ENCODE data around the gene QDPR.
A peak's percentile ranks its signal among the peaks of the same experiment; 100 is the strongest.
"Not testable (repeated sequence)": the region's sequence is repeated elsewhere in the genome, so short reads cannot be mapped to it uniquely, and the experiment has no call there.

Gene QDPR

DNA sequence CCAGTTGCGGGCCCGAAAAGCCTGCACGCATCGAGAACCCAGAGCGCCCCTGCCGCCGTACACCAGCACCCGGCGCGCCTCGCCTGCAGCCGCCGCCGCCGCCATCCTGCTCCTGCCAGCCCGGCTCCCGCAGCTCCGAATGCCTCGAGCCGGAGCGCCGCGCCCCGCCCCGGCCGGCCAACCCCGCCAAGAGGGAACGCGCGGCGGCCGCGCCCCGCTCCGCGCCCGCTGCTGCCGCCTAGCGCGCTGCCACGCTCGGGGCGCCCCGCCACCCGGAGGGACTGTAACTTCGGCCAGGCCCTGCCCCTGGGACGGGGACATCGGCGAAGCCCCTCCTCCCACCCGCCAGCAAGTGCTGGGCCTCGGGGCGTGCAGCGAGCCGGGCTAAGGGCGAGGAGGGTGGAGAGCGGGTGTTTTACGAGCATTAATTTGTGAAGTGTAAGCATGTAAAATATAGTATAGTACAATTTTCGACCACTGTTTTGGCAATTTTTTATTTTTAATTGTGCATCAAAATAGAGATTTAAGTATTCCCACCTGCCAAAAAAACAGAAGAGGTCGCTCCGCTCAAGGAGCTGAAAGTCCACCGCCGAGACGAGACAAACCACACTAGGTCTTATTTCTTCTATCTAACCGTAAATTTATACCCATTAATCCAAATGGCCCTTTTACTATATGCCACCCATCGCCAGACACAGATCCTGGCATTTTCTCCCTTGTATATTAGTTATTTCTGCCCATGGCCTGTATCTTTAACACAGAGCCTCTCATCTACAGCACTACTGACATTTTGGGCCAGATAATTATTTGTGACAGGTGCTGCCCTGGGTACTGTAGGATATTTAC, at the start of gene QDPR:
Gene QDPR (minus strand): TSS at position 141 of the 846 bp plus-strand sequence. CDS start 36 bp downstream, at position 105.
- DNase-seq = peak; percentile 73

DNA sequence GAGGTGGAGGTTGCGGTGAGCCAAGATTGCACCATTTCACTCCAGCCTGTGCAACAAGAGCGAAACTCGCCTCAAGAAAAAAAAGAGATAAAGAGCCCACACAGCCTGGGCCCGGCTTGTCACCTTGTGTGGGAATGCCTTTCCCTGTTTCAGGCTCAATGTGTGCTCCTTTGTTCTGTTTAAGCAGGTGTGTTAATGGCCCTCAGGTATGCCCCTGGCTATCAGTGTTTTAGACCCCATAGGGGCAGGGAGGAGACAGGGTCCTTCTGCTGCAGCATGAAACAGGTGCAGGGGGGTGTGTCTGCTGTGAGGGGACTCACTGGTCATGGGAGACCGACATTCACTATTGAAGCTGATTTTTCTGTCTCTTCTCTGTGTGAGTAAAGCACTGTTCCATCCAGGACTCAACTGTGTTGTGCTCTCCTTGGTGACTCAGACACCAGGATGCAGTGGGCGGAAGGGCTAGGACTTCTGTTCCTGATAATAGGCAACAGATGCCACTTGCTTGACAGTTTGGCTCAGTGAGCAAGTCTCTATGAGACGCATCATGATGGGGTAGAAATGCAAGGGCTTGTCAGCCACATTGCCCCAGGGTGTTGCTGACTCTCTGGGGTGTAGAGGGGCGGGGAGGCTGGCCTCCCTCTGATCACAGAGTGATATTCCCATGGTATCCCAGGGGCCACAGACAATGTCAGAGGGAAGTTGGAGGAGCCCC, 49.5 kb upstream of the QDPR start:
- no peak for DNase-seq

DNA sequence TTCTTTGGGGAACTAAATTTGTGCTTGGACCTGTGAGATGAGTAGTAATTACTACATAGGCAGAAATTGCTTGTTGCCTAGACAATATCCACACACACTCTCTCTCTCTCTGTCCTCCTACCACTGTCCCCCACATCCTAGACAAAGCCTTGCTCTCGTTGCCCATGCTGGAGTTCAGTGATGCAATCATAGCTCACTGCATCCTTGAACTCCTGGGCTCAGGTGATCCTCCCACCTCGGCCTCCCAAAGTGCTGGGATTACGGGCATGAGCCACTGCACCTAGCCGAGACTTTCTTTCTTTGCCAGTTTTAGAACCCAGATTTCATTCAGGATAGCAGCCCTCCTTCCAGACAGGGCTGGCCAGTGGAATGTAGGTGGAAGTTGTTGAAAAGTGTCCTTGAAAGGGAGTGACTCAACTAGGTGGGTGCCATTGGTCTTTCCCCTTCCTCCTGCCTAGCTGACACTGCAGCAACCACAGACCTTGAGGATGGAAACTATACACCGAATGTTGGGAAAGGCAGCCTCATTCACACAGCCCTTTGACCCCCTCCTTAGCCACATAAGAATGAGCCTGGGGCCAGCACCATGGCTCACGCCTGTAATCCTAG, 48.3 kb upstream of the QDPR start:
- no peak for DNase-seq

DNA sequence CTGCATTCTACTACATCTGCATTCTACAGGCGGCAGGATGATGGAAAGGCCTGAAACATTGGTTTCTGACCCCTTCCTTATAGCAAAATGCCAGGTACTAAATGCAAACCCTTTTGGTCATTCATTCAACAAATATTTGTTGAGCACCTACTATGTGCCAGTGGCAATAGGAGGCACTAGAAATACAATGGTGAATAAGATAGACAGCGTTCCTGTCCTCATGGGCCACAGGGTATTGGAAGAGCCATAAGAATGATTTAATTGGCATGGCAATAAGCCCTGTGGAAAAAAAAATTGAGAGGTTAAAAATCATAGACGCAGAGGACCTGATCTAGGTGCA, 47.8 kb upstream of the QDPR start:
- no peak for DNase-seq

DNA sequence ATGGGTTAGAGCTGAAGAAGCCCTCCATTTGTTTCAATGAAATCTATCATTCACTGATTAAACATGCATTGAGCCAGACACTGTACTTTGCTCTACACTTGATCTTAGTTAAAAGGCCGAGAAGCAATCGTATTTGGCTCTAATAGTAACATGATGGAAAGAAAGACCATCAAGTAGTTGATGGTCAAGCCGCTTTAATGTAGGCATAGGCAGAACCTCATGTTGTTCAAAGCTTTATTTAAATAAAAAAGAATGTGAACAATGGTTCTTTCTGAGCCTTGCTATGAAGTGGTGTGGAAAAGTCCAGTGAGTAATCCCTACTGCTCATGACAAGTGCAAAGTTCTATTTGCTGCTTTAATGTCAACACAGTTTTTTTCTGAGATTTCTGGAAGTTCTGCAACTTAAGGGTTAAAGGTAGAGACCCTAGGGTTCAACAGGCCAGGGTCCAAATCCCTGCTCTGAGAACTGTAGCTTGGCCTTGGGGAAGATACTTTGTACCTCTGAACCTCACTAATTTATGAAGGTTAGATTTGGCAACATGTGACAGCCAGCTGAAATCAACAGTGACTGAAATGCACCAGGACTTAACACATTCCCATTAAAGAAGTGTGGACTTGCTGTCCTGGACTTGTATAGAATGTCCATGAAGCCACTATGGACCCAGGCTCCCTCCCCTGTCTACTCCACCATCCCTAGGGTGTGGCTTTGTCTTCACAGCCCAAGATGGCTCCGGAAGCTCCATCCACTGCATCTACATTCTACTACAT, 47.2 kb upstream of the QDPR start:
- no peak for DNase-seq

DNA sequence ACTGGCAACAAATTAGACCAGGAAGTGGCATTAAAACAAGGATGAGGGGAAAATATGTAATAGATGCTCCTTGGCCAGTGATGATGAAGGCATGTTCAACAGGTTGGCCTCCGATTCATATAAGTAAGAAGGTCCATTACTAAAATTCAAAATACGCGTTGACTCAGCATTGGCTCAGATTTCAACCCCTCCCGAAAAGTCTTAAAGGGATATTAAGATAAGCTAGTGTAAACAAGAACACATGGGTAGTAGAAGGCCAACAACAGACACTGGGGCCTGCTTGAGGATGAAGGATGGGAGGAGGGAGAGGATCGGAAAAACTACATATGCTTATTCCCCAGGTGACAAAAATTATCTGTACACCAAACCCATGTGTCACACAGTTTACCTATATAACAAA, 46.0 kb upstream of the QDPR start:
- no peak for DNase-seq

DNA sequence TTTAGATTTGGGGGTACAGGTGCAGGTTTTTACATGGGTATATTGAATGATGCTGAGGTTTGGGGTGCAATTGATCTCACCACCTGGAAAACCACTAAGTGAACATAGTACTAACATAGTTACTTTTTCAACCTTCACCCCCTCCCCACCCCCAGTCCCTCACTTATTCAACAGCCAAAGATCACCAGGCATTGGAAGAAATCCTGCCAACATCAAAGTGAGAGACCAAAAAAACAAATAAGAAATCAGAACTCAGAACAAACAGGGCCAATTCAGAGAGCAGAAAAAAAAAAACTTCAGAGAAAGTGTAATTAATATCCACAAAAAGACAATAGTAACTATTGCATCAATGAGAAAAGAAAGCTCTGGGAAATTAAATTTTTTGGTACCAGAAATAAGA, 44.6 kb upstream of the QDPR start:
- no peak for DNase-seq

DNA sequence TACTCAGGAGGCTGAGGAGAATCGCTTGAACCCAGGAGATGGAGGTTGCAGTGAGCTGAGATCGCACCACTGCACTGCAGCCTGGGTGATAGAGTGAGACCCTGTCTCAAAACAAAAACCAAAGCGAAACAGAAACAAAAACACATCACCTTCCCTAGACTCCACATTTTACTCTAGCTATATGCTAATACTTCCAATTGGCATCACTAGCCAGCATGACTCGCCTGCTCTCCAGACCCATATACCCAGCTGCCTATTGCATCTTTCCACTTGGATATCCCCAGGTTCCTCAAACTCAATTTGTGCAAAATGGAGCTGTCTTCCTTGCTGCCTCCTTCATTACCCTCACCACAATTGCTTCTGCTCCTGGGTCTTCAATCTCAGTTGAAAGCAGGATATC, 42.7 kb upstream of the QDPR start:
- DNase-seq = no peak

DNA sequence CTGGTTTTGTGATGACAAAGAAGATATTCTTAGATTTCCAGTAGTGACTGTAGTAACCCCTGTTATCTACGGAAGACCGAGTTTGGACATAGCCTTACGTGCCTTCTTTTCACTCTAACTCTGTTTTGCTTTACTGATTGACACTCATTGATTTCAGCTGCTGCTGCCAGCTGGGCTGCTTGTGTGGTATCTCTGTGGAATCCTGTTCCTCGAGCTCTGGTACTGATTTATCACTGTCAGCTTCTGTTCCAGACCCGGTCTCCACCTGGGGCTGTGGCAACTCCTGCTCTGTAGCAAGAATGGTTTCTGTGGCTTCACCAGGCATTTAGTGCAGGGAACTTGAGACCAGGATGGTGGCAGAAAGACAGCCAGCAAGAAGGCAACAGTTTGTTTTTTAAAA, 40.5 kb upstream of the QDPR start:
- DNase-seq = no peak

DNA sequence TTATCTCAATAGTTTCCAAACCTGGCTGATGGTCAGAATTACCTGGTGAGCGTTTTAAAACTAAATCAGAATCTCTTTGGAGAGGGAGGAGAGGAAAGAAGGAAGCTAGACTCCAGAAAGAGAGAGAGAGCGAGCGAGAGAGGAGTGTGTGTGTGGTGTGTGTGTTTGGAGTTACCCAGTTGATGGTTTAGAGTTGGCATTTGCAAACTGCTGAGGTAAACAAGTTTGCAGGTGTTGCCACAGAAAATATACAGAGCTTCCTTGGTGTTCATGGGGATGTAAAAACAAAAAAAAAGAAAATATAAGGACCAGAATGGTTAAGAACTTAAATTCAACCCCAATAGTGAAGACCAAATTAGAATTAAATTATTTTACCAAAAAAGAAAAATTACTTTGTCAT, 38.7 kb upstream of the QDPR start:
- no peak for DNase-seq

DNA sequence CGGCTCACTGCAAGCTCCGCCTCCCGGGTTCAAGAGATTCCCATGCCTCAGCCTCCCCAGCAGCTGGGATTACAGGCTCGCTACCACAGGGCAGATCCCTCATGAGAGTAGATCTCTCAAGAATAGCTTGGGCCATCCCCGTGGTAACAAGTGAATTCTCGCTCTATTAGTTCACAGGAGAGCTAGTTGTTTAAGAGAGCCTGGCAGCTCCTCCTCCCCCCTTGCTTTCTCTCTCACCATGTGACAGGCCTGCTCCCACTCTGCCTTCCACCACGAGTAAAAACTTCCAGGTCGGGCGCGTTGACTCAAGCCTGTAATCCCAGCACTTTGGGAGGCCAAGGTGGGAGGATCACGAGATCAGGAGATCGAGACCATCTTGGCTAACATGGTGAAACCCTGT, 34.8 kb upstream of the QDPR start:
- DNase-seq = no peak

DNA sequence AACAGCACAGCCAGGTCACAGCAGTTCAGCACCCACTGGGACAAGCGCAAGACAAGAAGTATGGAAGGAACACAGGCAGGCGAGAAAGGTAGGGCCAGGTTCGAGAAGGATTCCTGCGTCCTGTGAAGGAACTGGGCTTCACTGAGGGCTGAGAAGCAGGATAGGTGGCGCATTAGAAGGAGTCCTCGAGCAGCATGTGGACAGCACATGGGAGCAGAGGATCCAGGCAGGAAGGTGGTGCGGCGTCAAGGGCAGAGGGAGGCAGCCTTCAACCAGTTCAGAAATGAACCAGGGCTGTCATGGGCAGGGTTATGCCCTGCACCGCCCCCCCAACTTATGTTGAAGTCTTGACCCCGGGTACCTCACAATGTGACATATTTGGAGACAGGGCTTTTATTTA, 34.3 kb upstream of the QDPR start:
- no peak for DNase-seq

DNA sequence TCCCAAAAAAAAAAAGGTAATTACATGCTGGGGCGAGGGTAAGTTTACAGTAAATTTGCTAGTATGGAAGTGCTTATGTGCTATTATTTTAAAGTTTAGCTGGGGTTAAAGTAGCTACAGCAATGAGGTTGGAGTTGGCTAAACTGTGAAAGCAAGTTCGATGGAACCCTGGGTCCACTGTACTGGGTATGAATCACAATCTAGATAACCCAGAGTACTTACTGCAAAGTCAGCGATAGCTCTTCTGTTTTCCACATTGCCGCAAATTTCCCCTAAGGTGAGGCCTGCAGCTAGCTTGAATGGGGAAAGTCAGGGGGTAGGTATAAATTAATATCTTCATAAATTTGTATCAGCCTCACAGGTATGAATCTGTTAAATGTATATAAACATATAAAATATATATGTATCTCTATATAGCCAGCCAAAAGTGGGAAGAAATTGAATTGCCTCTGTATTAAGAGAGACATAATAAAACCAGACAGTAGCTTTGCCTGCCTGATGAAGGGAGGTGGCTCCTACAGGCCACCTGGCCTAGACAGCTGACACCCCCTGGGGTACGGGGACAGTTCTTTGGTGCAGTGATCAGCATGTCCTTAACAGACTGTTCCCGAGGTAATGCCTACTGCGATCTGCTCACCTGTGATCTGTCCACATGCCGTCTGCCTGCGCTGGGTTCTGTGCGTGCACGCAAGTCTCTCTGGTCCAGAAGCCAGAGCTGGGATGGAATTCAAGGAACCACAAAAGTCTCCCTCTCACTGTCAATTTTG, 33.7 kb upstream of the QDPR start:
- DNase-seq = no peak

DNA sequence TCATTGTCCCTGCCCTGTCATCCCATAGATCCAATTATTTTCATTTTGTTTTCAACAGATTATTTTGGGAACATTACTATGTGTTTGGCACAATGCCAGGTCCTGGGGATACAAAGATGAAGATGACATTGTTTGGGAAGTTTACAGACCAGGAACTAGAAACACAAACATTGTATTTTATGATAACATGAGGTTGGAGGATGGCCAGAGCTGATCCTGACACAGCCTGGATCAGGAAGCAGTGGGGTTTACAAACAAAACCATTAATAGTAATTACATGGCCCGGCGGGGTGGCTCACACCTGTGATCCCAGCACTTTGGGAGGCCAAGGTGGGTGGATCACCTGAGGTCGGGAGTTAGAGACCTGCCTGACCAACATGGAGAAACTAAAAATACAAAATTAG, 32.9 kb upstream of the QDPR start:
- no peak for DNase-seq

DNA sequence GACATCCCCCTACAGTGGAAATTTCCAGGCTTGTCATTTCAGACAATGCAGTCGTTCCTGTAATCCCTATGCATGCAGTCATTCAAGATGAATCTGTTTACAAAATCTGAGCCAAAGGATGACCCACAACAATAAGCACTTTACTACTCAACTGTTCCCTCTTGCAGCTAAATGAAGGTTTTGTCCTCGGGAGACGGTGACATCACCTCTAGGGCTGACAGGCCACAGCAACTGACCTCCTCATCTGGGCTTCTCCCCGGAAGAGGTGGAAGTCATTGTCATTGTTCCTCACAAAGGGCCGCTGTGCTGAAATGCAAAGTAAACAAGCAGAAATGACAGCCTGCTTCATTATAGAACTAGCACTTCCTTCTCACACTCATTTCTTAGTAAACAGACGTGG, 32.3 kb upstream of the QDPR start:
- DNase-seq = no peak

DNA sequence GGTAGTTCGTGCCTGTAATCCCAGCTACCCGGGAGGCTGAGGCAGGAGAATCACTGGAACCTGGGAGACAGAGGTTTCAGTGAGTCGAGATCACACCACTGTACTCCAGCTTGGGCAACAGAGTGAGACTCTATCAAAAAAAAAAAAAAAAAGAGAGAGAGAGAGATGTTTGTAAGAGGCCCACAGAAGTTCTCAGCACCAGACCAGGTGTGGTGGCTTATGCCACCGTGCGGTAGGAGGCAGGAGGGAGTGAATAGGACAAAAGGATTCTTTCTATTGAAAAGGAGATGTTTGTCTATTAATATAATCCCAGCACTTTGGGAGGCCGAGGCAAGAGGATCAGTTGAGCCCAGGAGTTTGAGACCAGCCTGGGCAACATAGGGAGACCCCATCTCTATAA, 25.2 kb upstream of the QDPR start:
- DNase-seq = not testable (repeated sequence)

DNA sequence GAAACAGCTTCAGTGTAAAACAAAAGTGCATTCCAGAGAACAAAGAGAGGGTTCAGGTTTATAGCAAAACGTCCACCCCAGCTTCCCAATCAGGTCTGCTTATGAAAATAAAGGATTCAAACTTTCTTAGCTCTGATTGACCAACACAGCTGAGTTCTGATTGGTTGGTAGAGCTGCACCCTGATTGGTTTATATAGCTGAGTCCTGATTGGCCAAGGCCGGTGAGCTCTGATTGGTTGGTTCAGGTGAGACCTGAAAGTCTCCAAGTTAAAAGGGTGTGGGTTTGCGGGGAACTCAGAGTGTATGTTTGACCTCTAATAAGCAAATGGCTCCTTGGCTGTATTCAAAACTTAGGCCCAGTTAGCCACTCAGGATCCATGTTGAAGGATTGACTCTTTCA, 24.0 kb upstream of the QDPR start:
- no peak for DNase-seq

DNA sequence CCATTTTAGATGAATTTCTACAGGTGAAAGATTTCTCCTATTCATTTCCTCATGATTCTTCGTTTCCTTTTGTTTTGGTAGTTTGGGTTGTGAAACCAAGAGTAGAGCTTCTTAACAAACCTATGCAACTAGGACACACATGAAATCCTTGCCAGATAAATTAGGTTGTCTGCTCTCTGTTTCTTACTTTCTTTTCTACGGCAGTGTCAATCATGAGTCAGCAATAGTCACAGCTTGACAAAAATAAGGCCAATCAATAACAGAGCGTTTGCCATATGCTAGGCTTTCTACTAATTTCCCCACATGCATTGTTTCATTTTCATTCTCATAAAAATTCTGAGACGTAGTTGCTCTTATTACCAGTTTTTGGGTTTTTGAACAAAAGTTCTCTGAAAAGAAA, 23.4 kb upstream of the QDPR start:
- no peak for DNase-seq

DNA sequence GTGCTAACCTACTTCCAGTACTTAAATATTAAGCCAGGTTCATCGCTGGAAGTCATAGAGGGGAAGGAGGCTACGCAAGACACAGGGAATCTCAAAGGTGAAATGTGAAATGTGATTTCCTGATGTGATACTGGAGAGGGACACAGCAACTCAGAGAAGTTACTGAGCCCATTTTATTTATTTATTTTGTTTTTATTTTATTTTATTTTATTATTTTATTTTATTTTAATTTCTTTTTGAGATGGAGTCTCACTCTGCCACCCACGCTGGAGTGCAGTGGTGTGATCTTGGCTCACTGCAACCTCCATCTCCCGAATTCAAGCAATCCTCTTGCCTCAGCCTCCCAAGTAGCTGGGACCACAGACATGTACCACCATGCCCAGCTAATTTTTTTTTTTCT, 22.8 kb upstream of the QDPR start:
- no peak for DNase-seq

DNA sequence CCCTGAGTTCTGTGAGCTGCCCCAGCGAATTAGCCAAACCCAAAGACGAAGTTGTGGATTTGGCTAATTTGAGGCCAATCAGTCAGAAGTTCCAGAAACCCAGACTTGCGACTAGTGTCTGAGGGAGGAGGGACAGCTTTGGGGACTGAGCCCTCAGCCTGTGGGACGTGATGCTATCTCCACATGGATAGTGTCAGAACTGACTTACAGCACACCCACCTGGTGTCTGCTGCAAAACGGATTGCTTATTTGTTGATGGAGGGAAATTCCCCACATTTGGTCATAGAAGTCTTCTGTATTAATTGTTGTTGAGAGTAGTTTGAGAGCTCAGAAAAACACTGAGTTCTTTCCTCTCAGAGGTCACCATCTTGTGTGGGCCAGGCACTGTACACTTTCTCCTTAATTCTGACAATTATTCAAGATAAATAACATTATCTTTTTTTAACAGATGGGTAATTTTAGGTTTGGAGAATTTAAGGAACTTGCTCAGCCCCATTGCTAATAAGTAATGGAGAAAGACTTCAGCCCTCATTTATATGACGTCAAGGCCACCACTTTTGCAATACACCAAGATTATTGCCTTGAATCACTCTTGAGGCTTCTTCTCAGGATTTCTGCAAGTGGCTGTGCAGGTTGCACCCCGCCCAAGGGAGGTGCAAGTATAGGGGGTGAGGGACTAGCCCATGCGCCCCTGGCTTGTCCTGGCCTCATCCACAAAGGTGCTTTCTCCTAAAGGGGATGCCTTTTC, 19.8 kb upstream of the QDPR start:
- DNase-seq = no peak

DNA sequence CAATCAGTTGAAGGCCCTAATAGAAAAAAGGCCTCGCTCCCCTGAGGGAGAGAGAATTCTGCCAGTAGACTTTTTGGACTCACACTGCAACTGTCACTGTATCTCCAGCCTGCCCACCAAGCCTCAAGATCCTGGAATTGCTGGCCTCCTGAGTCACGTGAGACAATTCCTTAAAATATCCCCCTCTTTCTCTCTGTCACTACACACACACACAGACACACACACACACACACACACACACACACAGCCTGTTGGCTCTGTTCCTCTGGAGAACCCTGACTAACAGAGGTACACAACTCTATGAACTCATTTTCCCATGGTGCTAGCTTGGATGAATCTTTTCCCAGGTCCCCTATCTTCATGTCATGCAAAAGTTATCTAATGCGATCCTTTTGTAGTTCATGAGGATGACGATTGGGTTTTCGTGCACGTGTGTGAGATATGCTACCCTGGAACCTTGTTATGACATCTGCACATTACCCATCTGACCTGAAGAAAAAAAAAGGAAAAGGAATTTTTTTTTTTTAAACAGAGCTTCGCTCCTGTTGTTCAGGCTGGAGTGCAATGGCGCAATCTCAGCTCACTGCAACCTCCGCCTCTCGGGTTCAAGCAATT, 16.8 kb upstream of the QDPR start:
- no peak for DNase-seq

Data from activated CD4-positive, CD25-positive, alpha-beta regulatory T cell treated with anti-CD3 and anti-CD28 coated beads, Interleukin-2, amount 50 U/mL, for 72 hours (primary cell).